ENCODE data around the gene SGF29.

DNA sequence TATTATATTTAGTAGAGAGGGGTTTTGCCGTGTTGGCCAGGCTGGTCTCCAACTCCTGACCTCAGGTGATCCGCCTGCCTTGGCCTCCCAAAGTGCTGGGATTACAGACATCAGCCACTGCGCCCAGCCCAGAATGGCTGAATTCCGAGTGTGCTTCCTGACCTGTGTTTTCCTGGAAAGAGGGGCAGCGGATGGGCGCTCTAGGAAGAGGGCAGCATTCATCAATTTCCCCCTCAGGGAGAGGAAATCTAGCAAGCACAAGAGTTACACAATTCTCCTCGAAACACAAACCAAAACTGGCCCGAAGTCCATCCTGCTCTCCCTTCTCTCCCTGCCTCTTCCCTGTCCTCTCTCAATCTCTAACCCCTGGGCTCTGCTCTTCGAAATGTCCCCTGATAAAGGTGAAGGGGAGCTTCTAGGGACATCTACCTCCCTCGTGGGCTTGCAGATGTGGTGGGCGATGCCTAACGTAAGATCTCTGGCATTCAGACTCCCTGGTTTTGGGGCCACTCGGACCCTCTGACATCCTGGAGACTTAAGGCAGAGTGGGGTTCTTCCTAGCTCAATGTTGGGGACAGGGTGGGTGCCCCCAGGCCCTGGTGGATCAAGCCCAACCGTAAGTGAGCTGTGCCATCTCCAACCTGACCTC lies 48.1 kb upstream of the SGF29 start:
- TF ChIP-seq, protein P1, sequence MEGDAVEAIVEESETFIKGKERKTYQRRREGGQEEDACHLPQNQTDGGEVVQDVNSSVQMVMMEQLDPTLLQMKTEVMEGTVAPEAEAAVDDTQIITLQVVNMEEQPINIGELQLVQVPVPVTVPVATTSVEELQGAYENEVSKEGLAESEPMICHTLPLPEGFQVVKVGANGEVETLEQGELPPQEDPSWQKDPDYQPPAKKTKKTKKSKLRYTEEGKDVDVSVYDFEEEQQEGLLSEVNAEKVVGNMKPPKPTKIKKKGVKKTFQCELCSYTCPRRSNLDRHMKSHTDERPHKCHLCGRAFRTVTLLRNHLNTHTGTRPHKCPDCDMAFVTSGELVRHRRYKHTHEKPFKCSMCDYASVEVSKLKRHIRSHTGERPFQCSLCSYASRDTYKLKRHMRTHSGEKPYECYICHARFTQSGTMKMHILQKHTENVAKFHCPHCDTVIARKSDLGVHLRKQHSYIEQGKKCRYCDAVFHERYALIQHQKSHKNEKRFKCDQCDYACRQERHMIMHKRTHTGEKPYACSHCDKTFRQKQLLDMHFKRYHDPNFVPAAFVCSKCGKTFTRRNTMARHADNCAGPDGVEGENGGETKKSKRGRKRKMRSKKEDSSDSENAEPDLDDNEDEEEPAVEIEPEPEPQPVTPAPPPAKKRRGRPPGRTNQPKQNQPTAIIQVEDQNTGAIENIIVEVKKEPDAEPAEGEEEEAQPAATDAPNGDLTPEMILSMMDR (conservative IDR thresholded peaks at IDR 0.05), result no peak
- TF ChIP-seq ZFX (IDR thresholded peaks at IDR 0.05), result no peak
